Left hindlimb (tissue), 1 donor: Measurements from ENCODE around the gene ATF4.
A peak's percentile ranks its signal among the peaks of the same experiment; 100 is the strongest.

Source experiments
- DNase-seq: peaks from one replicate; pipeline ENCODE4 v3.0.0-alpha.2; 2018

ATF4 gene, protein sequence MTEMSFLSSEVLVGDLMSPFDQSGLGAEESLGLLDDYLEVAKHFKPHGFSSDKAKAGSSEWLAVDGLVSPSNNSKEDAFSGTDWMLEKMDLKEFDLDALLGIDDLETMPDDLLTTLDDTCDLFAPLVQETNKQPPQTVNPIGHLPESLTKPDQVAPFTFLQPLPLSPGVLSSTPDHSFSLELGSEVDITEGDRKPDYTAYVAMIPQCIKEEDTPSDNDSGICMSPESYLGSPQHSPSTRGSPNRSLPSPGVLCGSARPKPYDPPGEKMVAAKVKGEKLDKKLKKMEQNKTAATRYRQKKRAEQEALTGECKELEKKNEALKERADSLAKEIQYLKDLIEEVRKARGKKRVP

DNA sequence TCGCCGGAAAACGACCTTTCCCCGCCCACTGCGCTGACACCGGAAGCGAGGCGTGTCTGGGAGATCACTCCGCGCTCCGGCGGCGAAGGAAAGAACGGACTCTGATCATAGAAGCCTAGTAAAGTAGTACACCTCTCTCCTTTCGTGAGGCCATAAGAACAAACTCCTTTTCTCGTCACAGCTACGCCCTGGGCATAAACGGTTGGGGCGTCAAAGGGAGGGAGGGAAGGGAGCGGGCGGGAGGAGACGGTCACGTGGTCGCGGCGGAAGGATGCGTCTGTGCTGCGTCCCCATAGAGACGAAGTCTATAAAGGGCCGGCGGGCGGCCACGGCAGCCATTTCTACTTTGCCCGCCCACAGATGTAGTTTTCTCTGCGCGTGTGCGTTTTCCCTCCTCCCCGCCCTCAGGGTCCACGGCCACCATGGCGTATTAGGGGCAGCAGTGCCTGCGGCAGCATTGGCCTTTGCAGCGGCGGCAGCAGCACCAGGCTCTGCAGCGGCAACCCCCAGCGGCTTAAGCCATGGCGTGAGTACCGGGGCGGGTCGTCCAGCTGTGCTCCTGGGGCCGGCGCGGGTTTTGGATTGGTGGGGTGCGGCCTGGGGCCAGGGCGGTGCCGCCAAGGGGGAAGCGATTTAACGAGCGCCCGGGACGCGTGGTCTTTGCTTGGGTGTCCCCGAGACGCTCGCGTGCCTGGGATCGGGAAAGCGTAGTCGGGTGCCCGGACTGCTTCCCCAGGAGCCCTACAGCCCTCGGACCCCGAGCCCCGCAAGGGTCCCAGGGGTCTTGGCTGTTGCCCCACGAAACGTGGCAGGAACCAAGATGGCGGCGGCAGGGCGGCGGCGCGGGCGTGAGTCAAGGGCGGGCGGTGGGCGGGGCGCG is at the start of gene ATF4:
ATF4 (plus strand) TSS at position 337 of the 880 bp plus-strand sequence. CDS start 884 bp downstream, outside the sequence.
- DNase-seq: peak; percentile 85

DNA sequence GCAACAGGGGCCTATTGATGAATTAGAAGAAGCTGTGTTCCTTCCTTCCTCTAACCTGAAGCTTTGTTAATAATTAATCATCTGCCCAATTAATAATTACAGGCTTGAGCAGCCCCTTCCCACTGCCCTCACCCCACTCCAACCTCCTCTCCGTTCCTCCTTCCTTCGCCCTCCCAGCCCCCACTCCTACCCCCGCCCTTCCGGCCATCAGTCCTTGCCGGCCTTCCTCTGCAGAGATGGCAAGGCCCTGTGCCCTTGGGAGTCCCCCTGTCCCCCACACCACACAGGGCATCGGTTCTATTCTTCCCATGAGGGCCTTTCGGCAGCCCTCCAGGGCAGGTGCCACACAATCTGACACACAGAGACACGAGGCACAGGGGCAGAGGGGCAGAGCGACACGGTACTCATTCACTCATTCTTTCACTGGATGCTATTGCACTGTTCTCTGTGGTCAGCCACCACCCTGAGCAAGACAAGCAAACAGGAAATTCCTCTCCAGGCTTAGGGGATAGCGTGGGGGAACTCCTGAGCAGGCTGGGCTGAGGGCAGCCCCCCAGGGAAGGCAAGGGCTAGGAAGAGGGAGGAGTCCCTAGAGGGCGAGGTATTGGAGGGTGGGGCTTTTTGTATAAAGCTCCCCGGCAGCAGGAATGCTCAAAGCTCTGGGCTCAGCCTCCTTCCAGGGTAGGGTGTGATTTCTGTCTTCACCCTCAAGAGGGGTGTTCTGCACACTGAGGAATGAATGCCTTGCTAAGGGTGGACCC is 48.8 kb upstream of the ATF4 start:
- DNase-seq: no peak

DNA sequence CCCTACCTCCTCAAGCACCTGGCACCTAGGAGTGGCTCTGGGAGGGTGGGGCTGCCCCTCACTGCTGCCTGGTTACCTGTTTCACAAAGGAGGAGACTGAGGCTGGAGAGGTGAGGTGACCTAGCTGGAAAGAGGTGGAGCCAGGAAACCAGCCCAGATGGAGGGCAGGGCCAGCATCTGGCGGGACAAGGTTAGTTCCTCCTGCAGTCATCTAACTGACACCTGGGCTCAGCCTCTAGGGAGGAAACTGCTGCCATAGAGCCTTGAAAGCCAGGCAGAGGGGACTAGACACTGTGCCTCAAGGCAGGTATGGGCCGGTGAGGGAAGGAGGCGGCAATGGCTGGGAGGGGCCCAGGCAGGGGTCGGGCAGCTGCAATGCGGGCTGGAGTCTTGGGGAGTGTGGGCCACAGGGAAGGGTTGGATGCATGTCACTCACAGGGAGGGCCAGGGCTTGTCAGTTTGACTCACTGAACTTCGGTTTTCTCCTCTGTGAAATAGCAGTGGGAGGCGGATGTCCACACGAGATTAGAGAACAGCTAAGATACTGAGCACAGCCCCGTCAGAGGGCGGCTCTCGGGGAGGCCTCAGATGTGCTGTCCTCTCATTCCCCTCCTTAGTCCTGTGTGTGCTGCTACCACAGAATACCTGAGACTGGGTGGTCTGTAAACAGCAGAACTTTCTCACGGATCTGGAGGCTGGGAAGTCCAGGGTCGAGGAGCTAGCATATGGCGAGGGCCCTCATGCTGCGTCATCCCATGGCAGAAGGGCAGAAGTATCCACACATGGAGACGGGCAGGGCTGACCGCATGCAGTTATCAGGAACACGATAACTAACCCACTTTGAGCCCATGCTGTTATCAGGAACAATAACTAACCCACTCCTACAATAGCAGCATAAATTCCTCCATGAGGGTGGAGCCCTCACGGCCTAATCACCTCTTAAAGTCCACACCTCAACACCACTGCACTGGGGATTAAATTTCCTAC is 47.5 kb upstream of the ATF4 start:
- DNase-seq: no peak

DNA sequence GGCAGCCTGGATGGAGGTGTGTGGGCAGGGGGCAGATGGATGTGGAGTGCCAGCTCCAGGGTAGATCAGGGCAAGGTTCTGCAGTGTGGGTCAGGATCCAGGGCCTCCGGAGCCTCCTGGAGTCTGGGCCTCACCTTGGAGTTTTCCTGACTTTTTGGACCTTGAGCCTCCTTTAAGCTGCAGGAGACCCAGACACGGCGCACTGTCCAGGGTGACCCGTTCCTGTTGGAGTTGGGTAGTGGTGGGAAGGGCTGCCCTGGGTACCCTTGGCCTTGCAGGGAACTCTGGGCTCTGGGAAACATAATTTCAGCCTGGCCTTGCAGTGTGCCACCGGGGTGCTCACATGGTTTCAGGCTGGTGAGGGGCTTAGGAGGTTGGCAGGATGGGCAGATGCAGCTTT is 46.5 kb upstream of the ATF4 start:
- DNase-seq: no peak

- DNase-seq: no peak
Measured at GRCh38 chr22:39474351-39475111, 45.8 kb upstream of the ATF4 start.

- DNase-seq: no peak
Measured at GRCh38 chr22:39475337-39475736, 45.0 kb upstream of the ATF4 start.

- no peak for DNase-seq
Measured at GRCh38 chr22:39475902-39476301, 44.5 kb upstream of the ATF4 start.

GRCh38 chr22:39476664-39477063 is 43.7 kb upstream of the ATF4 start:
- DNase-seq: no peak

DNA sequence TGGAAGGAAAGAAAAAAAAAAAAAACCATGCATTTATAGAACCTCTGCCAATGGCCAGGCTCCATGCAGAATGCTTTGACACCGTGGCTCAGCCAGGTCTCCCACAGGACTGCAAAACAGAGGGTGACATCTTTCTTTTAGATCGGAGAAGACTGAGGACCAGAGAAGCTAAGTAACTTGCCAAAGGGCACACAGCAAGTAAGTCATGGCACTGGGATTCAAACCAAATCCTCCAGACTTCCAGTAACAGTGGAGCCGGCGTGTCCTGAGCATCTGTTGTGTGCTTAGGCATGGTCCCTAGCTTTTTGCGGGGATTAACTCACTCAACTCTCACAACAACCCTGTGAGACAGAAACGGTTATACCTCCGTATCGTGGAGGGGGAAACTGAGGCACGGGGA is 42.8 kb upstream of the ATF4 start:
- DNase-seq: no peak

DNA sequence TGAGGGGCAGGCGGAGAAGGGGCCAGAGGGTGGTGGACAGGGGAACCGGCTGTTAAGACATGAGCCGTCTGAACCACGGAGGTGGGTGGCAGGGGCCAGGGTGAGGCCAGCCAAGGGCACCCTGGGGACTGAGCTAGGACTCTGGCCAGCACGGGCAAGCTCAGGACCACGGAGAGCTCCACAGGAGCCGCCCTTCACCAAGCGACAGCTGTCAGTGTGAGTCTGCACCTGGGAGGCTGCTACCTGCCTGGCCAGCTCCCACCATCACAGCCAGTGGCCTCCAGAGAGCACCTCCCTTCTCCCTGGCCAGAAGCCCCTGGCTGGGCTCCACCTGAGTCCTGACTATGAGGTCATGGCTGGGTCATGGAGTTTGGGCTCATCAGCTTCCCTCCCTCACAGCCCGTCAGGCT is 41.9 kb upstream of the ATF4 start:
- no peak for DNase-seq

DNA sequence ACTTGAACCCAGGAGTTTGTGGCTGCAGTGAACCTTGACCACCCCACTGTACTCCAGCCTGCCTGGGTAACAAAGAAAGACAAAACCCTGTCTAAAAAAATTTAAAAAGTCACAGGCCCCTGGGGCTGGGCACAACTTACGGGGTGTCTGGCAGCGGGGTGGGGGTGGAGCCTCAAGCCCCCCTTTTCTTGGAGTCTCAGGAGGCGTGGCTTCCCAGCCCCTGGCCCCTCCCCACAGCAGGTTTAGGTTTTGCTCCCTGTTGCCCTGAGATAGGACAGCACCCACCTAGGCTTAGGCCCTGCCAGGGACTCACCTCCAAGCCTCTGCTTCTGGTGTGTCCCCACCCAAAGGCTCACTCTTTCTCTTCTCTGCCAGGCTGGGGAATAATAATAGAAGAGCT is 41.1 kb upstream of the ATF4 start:
- no peak for DNase-seq

- DNase-seq: no peak
Measured at GRCh38 chr22:39480557-39480956, 39.8 kb upstream of the ATF4 start.

GRCh38 chr22:39481054-39481453 is 39.3 kb upstream of the ATF4 start:
- DNase-seq: no peak

DNA sequence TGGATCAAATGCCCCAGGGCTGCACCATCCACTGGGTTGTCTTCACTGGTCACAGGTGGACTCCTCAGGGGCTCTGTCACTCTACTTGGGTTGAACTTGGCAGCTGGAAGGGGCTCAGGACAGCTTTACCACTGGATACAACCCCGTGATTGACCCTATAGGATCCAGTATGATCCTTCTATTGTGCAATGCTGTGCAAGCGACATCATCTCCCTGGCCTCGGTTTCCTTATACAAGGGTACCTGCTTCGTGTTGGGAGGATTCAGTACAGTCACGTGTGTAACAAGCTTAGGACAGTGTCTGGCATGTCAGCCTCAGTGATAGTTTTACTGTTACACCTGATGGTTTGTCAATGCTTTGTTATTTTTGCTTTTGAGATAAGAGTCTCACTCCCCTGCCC is 38.8 kb upstream of the ATF4 start:
- DNase-seq: no peak

- DNase-seq: no peak
Measured at GRCh38 chr22:39482768-39483167, 37.6 kb upstream of the ATF4 start.

DNA sequence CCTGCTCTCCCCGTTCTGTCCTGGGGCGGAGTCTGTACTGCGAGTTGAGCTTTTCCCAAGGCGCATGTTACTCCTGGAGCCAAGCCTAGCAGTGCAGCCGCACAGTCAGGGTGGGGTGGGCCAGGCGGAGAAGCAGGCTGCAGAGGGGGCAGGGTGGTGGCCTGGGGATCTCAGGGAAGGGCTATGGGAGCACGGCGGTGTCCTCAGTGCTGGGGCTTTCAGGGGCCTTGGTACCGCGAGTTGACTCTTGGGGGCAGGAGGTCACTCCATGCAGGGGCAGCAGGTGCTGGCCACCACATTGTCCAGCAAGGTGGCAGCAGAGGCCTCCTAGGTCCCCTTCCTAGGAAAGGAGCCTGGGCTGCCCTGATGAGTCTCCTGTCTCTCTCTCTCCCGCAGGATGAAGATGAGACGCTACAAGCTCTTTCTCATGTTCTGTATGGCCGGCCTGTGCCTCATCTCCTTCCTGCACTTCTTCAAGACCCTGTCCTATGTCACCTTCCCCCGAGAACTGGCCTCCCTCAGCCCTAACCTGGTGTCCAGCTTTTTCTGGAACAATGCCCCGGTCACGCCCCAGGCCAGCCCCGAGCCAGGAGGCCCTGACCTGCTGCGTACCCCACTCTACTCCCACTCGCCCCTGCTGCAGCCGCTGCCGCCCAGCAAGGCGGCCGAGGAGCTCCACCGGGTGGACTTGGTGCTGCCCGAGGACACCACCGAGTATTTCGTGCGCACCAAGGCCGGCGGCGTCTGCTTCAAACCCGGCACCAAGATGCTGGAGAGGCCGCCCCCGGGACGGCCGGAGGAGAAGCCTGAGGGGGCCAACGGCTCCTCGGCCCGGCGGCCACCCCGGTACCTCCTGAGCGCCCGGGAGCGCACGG is 33.2 kb upstream of the ATF4 start:
- no peak for DNase-seq

GRCh38 chr22:39487826-39488520 is 32.4 kb upstream of the ATF4 start:
- DNase-seq: no peak

GRCh38 chr22:39488563-39489083 is 31.7 kb upstream of the ATF4 start:
- DNase-seq: no peak
